Middle frontal gyrus (tissue), 1 donor: ENCODE data around the gene INHBA.

Experiments
- DNase-seq: peaks from one replicate; pipeline ENCODE4 v3.0.0-alpha.2; 2015; ENCODE audit warnings: low spot score; ENCODE audit errors: extremely low spot score

Gene INHBA

DNA sequence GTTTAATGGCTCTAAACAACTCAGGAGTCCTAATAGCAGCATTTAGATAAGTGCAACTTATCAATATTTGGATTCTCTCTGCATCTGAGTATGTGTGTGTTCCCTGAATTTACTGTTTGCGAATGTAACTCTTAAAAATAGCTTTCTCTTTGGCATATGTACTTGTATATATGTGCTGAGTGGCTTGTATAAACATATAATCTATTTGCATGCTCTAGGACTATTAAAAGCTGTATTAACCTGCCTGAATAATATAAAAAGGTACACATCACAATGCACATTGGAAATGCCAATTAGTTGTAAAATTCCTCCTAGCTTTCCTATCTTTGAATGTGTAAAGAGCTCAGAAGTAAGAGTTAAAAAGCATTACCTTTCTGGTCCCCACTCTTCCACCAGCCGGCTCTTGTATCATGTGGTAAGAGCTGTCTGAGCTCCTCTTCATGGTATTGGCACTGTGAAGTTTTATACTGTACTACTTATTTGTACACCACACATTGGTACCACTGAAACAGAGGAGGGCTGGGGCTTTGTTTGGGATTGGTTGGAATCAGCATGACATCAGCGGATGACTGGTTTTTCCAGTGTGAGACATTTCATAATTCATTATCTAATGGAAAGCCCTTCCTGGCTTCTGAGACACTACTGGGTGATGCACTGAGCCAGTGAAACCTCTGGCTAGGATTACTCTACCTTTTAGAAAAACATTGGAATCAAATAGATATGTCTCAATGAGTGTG, at the start of gene INHBA:
Gene INHBA (minus strand): TSS at position 456 of the 737 bp plus-strand sequence. CDS start 2,716 bp downstream, outside the sequence.
- no peak for DNase-seq

DNA sequence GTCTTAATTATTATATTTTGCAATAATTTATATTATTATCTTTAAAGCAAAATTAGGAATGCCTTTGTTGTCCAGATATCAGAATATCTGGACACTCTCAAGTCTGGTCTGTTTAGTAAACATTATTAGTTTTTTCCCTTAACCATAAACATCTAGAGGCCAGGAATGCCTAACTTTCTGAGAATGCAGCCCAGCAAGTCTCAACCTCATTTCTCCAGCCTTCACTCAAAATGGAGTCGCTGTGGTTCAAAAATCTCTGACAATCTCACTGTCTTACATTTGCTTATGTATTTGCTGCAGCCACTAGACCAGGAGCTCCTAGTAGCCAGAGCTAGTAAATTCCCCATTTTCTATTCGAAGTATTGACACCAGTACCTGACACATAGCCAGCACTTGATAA, 49.7 kb upstream of the INHBA start:
- DNase-seq = no peak

DNA sequence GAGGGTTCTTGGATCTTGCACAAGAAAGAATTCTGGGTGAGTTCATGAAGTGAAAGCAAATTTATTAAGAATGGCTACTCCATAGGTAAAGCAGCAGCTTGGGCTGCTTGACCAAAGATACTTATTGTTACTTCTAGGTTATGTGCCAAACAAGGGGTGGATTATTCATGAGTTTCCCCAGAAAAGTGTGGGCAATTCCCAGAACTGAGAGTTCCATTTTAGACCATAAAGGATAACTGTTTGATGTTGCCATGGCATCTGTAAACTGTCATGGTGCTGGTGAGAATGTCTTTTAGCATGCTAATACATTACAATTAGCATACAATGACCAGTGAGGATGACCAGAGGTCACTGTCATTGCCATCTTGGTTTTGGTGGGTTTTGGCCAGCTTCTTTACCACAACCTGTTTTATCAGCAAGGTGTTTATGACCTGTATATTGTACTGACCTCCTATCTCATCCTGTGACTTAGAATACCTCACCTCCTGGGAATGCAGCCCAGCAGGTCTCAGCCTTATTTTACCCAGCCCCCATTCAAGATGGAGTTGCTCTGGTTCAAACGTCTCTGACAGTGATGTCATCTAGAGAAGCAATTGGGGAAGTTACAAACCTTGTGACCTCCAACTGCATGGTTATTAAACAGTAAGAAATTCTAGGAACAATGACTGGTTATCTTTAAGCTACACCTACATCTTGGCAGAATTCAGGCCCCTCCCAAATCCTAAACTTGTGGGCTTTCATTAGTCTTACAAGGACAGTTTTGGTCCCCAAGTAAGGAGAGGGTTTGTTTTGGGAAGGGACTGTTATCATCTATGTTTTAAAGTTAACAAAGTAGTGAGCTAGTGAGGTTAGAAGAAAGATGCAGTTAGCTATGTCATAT, 48.0 kb upstream of the INHBA start:
- no peak for DNase-seq

DNA sequence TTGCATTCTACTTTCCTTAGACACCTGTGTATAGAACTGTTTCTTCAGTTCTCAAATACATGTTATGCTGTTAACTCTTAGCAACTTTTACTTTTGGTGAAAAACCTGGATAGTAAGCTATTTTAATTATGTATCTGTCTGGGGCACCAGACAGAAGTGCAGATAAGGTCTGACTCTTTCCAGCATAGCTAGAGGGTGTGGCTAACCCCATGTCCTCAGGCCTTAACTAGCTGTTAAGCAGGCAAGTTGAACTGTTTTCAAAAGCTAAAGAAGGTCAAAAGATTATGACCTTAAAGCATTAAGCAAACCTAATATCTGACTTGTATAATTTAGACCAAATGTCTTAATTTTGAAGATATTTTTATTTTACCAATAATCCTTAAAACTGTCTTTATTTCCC, 45.1 kb upstream of the INHBA start:
- DNase-seq = no peak

GRCh38 chr7:41745451-41745850, 42.6 kb upstream of the INHBA start:
- no peak for DNase-seq

GRCh38 chr7:41744161-41744560, 41.3 kb upstream of the INHBA start:
- DNase-seq = no peak

DNA sequence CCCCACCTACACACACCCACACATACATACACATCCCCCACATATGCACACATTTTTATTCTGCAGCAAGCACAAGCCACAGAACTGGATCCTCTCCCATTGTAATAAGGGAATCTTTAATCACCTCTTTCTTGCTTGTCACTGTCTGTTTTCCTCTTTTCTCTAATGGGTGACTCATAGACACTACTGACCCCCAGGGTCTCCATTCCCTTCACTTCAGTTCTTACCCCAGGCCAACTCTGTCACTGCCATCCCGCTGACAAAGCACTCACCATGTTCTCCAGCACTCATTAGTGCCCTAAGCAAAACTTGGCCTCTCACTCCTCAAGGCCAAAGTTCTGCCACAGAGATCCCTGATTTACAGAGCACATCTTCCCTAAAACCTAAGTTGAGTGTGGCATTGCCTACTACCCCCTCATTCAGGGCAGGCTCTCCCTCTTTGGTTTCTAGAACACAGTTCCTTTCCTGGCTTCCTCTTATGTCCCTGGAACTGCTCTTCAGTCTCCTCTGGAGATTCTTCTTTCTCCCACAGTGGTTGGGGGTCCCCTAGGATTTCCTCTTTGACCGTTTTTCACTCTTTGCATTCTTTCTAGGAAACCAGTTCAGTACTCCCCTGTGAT, 39.6 kb upstream of the INHBA start:
- DNase-seq = no peak

- no peak for DNase-seq
Measured at GRCh38 chr7:41738806-41739205, 35.9 kb upstream of the INHBA start.

DNA sequence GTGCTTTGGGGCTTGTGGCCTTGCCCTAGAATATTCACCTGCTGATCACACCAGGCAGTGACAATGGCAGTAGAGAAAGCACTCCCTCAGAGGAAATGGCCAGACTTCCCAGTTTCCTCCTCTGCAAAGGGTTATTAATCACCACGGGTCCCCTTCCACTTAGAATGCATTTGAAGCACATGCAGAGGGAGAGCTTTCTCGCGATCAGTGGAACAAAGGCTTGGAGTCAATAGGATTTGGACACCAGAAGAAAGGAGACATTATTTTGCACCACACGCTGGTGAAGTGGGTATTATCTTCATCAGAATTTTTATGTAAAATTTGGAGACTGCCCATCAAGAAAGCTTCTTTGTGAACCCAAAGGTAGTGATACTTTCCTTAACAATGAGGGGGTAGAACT, 35.4 kb upstream of the INHBA start:
- DNase-seq = no peak

GRCh38 chr7:41735206-41735605, 32.3 kb upstream of the INHBA start:
- no peak for DNase-seq

DNA sequence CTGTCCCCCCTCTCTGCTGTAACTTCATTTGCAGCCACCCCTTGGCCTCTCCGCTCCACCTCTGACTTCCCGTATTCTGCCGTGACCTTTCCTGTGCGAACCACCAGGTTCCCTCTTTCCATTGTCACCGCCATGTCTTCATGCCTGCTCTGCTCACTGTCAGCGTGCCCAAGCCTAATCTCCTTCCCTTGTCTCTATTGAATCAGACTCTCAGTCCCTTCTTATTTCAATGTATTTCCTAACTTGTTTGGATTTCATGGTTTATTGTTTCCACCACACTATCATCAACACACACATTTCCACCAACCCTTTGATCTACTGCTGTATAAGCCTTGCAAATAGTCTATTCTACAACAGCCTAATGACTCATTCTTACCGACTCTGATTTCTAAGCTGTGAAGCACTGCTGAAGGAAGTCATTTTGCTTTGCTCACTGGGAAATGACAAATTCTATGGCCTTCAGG, 30.0 kb upstream of the INHBA start:
- DNase-seq = no peak

- DNase-seq = no peak
Measured at GRCh38 chr7:41732436-41732785, 29.5 kb upstream of the INHBA start.

- DNase-seq = peak; percentile 21
Measured at GRCh38 chr7:41731493-41732435, 28.9 kb upstream of the INHBA start.

- no peak for DNase-seq
Measured at GRCh38 chr7:41730668-41731067, 27.8 kb upstream of the INHBA start.

DNA sequence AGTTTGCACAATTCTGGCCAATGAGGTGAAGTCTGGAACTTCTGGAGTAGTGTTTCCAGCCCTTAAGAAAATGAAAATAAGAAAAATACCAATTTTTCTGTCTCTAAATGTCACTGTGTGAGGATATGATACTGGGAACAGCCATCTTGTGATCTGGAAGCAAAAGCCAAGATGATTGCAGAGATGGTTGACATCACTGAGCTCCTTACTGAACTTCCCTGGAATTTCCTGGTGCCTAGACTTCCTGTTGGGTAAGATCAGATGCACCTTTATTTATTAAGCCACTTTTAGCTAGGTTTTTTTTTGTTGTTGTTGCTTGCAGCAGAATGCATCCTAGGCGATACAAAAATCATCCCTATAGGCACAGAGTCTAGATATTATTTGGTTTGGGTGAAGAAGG, 27.3 kb upstream of the INHBA start:
- DNase-seq = no peak

GRCh38 chr7:41729059-41729458, 26.2 kb upstream of the INHBA start:
- no peak for DNase-seq

DNA sequence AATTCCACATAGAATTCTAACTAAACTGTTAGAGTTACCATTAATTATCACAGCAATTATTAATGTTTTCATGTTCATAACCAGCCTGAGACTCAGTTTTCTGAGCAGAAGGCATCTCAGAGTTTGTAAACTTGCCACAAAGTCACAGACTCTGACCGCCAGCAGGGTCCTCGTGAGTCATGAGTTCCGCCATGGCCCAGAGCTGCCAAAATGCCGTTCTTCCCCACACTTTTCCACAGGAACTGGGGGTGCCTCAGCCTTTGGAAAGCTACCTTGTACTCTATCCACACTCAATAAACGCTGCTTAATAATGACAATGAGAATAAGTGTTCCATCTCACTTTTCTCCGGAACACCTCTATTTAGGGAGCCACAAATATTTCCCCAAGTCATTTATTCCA, 22.1 kb upstream of the INHBA start:
- DNase-seq = no peak

DNA sequence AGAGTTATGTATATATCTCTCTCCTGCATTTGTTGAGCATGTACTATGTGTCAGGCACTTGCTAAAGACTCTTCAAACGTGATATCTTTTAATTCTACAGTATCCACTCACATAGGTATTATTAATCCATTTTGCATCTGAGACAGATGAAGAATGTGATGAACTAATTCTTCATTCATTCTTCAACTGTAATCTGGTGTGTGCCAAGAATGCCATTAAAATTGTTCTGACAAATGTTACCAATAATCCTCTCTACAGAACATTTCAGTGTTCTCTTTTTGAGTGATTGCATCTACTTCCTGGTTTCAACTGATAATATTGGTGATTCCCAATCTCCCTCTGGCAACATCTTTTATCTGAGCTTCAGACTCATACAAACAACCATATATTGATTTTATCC, 18.0 kb upstream of the INHBA start:
- DNase-seq = no peak

DNA sequence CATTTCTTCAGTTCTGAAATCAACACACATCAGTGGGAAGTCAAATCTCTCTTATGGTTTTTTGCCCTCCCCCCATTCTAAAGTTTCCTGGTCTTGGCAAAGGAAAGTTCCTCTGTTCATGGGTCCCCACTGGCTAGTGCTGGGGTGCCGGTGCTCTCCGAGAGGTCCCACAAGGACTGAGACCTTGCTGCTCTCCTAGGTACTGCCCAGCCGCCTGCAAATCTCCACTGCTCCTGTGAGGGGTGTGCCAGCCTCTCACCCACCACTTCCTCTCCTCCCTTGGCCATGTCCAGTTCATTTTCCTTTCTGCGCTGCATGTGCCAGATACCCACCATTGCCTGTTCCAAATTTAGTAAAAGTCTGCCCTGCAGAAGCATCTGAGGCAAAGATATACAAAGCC, 17.2 kb upstream of the INHBA start:
- DNase-seq = no peak

GRCh38 chr7:41716691-41717090, 13.8 kb upstream of the INHBA start:
- no peak for DNase-seq

DNA sequence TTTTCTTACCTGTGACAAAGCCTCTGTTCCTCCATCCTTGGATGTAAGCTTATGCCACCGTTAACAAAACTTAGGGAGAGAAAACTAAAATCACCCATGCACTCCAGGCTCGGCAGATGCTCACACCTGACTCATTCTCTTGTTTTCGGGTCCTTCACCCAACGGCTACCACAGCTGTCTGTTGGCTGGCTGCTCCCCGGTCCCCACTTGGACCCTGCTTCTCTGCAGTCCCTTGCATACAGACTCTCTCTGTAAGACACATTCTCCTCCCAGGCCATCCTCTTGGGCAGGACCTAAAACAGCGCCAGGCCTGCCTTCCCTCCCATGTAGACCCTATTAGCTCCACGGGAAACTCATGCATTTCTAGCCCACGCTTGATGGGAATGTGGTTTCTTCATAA, 12.1 kb upstream of the INHBA start:
- DNase-seq = no peak
